Epithelial cell of alveolus of lung (primary cell): Measurements from ENCODE around the gene TNFRSF21. TPM values are rescaled to one million over a fixed set of nuclear protein-coding genes. Genes with fewer than 3 reads are reported as not detected.

Experiments used
- total RNA-seq: library from RNA; depleted of rRNA; stranded (reverse); fragments of >200 nt; gene quantifications from 2 replicates; pipeline ENCODE4 v1.2.1, GENCODE V29; 2015

TNFRSF21 gene, protein sequence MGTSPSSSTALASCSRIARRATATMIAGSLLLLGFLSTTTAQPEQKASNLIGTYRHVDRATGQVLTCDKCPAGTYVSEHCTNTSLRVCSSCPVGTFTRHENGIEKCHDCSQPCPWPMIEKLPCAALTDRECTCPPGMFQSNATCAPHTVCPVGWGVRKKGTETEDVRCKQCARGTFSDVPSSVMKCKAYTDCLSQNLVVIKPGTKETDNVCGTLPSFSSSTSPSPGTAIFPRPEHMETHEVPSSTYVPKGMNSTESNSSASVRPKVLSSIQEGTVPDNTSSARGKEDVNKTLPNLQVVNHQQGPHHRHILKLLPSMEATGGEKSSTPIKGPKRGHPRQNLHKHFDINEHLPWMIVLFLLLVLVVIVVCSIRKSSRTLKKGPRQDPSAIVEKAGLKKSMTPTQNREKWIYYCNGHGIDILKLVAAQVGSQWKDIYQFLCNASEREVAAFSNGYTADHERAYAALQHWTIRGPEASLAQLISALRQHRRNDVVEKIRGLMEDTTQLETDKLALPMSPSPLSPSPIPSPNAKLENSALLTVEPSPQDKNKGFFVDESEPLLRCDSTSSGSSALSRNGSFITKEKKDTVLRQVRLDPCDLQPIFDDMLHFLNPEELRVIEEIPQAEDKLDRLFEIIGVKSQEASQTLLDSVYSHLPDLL
- 20.0 and 142 TPM in 2 replicates for total RNA-seq

DNA sequence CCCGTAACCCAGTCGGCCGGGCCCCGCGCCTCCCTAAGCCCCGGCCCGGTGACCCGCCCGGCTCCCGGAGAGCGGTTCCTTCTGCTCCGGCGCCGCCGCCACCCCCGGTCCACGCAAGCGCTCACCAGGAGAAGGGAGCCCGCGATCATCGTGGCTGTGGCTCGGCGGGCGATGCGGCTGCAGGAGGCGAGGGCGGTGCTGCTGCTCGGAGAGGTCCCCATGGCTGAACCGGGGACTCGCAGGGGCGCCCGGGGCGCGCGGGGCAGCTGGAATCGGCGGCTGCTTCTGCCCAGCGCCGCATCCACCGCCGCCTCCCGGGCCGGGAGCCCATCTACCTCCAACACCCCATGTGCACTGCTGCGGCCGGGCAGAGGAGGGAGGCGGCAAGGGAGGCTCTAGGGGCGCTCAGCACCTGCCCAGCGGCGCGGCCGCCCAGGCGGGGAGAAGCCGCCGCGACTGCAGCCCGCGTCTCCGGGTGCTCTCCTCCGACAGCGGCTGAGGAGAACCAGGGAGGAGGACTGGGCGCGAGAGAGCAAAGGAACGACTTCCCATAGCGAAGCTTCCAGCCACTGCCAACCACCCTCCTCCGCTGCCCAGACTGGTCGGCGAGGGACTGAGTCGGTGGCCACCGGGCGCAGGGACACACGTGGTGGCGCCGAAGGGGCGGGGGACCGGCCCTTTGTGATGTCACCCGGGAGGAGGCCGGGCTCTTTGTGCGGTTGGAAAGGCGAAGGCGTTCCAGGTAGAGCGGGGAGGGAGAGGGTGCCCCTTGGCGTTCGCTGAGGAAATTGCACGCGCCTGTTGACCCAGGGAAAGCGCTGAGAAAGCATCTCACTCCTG, at the start of gene TNFRSF21:
Gene TNFRSF21, minus strand, starts transcription at position 615 of the 840 bp plus-strand sequence. Its CDS starts 394 bp downstream, at position 221.

Other genes with a start within 250 kb of the TNFRSF21 start
- gene CD2AP, start 167.9 kb upstream of the TNFRSF21 start, total RNA-seq: 11.7 and 13.8 TPM in 2 replicates